Mammary epithelial cell (primary cell): Measurements from ENCODE around the gene ZCCHC9.
A peak's percentile ranks its signal among the peaks of the same experiment; 100 is the strongest.

Experiments
- EZH2 ChIP-seq: IDR thresholded peaks from 2 replicates; pipeline ENCODE4 v1.6.1; 2012; ENCODE audit warnings: low read length, inconsistent platforms, borderline replicate concordance
- TF ChIP-seq, protein P1 (sequence below), 2 donors: IDR thresholded peaks in 1 of 2; conservative IDR thresholded peaks in 1 of 2; 2 replicates each; pipeline ENCODE4 v1.5.1; 2011 to 2012; ENCODE audit warnings: inconsistent platforms in 2 of 2, low read length in 2 of 2, mild to moderate bottlenecking in 2 of 2, control low read depth in 1 of 2, low read depth in 1 of 2; ENCODE audit not compliant: insufficient read depth in 1 of 2; ENCODE audit errors: extremely low read depth in 1 of 2

DNA sequence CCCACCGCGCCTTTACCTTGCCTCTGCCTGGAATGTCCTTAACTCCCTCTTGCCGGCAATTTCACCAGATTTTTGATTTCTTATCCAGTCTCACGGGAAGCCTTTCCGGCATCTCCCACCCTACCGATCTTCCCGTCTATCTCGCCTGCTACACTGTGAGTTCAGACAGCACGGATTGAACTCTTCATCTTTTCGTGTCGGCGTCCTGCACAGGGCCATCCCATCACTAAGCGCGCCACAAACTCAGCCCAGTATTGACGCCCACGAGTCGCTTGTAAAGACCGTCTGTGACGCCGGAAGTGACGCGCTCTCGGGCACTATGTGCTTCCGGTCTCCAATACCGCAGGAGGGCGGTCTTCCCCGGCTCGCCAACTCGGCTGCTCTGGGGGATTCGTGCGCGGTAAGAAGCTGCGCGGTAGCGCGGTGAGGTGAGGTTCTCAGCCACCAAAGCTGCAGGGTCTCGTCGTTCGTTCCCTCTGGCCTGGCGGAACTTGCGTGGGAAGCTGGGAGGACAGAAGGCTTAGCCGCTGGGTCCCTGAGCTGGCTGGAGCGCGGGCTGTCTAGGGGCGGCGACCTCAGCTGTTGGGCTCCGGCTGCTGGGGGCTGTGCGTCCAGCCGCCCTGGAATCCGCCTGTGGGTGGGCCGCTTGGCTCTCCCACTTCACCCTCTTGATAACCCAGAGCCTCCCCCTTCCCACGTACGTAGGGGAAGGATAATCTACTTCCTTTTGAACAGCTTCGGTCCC lies at the start of gene ZCCHC9:
- TF ChIP-seq, protein P1, sequence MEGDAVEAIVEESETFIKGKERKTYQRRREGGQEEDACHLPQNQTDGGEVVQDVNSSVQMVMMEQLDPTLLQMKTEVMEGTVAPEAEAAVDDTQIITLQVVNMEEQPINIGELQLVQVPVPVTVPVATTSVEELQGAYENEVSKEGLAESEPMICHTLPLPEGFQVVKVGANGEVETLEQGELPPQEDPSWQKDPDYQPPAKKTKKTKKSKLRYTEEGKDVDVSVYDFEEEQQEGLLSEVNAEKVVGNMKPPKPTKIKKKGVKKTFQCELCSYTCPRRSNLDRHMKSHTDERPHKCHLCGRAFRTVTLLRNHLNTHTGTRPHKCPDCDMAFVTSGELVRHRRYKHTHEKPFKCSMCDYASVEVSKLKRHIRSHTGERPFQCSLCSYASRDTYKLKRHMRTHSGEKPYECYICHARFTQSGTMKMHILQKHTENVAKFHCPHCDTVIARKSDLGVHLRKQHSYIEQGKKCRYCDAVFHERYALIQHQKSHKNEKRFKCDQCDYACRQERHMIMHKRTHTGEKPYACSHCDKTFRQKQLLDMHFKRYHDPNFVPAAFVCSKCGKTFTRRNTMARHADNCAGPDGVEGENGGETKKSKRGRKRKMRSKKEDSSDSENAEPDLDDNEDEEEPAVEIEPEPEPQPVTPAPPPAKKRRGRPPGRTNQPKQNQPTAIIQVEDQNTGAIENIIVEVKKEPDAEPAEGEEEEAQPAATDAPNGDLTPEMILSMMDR (conservative IDR thresholded peaks at IDR 0.05 in 1 of 2, IDR thresholded peaks at IDR 0.05 in 1 of 2; ENCODE audit: extremely low read depth in 1 of 2, insufficient read depth in 1 of 2, low read depth in 1 of 2, low read length in 2 of 2): peak in 1 of 2 donors; percentile 35
- TF ChIP-seq EZH2: no peak
